ENCODE data around the gene TMC5. TPM values are rescaled to one million over a fixed set of nuclear protein-coding genes. Genes with fewer than 3 reads are reported as not detected.

TMC5 gene
- total RNA-seq, 1 donor from 2014 or later, result not detected

GRCh38 chr16:19486750-19487325 is 69.2 kb downstream of the TMC5 start:
- Mint-ChIP-seq H3K4me3 (no peak overlapping the region), H3K27me3 (peaks cover 2% of the 10 kb centered on the region), H3K36me3 (ENCODE audit: low read depth) (no peaks in the 10 kb centered on the region), H3K27ac (no peak overlapping the region), H3K9me3 (no peaks in the 10 kb centered on the region), H3K4me1 (no peaks in the 10 kb centered on the region)
- no peak for DNase-seq
- intact Hi-C loops (cut with micrococcal nuclease), result no loop called here

- H3K4me3 Mint-ChIP-seq, result no peak overlapping the region
- intact Hi-C loops (cut with micrococcal nuclease), result no loop called here
- H3K9me3 Mint-ChIP-seq, result no peaks in the 10 kb centered on the region
- no peak for DNase-seq
- no peaks in the 10 kb centered on the region for H3K36me3 Mint-ChIP-seq (ENCODE audit: low read depth)
- no peaks in the 10 kb centered on the region for H3K4me1 Mint-ChIP-seq
- peaks cover 2% of the 10 kb centered on the region for H3K27me3 Mint-ChIP-seq
- no peak overlapping the region for H3K27ac Mint-ChIP-seq
Observed at GRCh38 chr16:19488213-19488640, 70.5 kb downstream of the TMC5 start.

GRCh38 chr16:19490619-19491018 is 72.9 kb downstream of the TMC5 start:
- H3K36me3 Mint-ChIP-seq (ENCODE audit: low read depth), result no peaks in the 10 kb centered on the region
- H3K9me3 Mint-ChIP-seq, result no peaks in the 10 kb centered on the region
- peaks cover 11% of the 10 kb centered on the region for H3K4me1 Mint-ChIP-seq
- intact Hi-C loops (cut with micrococcal nuclease), result no loop called here
- peaks cover 2% of the 10 kb centered on the region for H3K27me3 Mint-ChIP-seq
- no peak for DNase-seq
- H3K4me3 Mint-ChIP-seq, result no peak overlapping the region
- no peak overlapping the region for H3K27ac Mint-ChIP-seq

GRCh38 chr16:19497176-19497575 is 79.5 kb downstream of the TMC5 start:
- DNase-seq, result no peak
- Mint-ChIP-seq H3K36me3 (ENCODE audit: low read depth) (peaks cover 21% of the 10 kb centered on the region), H3K27me3 (no peaks in the 10 kb centered on the region), H3K27ac (no peak overlapping the region), H3K9me3 (no peaks in the 10 kb centered on the region), H3K4me3 (no peak overlapping the region), H3K4me1 (peaks cover 11% of the 10 kb centered on the region)
- intact Hi-C loops (cut with micrococcal nuclease), result no loop called here

- H3K4me3 Mint-ChIP-seq, result no peak overlapping the region
Observed at GRCh38 chr16:19499006-19499405, 81.3 kb downstream of the TMC5 start.

GRCh38 chr16:19499481-19499880 is 81.8 kb downstream of the TMC5 start:
- intact Hi-C loops (cut with micrococcal nuclease), result no loop called here
- H3K9me3 Mint-ChIP-seq, result no peaks in the 10 kb centered on the region
- no peak overlapping the region for H3K4me3 Mint-ChIP-seq
- H3K27me3 Mint-ChIP-seq, result no peaks in the 10 kb centered on the region
- peaks cover 39% of the 10 kb centered on the region for H3K36me3 Mint-ChIP-seq (ENCODE audit: low read depth)
- DNase-seq, result no peak
- no peak overlapping the region for H3K27ac Mint-ChIP-seq
- H3K4me1 Mint-ChIP-seq, result no peaks in the 10 kb centered on the region

More at GRCh38 chr16:19499006-19499405, 81.3 kb downstream of the TMC5 start:
- DNase-seq, result no peak
- Mint-ChIP-seq H3K27me3 (no peaks in the 10 kb centered on the region), H3K36me3 (ENCODE audit: low read depth) (peaks cover 35% of the 10 kb centered on the region), H3K27ac (no peak overlapping the region), H3K4me1 (peaks cover 4% of the 10 kb centered on the region), H3K9me3 (no peaks in the 10 kb centered on the region)
- intact Hi-C loops (cut with micrococcal nuclease), result no loop called here

GRCh38 chr16:19502395-19503131 is 84.9 kb downstream of the TMC5 start:
- Mint-ChIP-seq H3K27me3 (no peaks in the 10 kb centered on the region), H3K27ac (no peak overlapping the region), H3K36me3 (ENCODE audit: low read depth) (peaks cover 51% of the 10 kb centered on the region), H3K9me3 (no peaks in the 10 kb centered on the region), H3K4me1 (no peaks in the 10 kb centered on the region), H3K4me3 (no peak overlapping the region)
- DNase-seq, result peak; percentile 89
- intact Hi-C loops (cut with micrococcal nuclease), result loop anchor here (1.0 to 2.0 kb wide), 2 partner anchors 113 to 416 kb away; no protein-coding TSS in a partner anchor

- no peaks in the 10 kb centered on the region for H3K9me3 Mint-ChIP-seq
- no peak for DNase-seq
- peaks cover 53% of the 10 kb centered on the region for H3K36me3 Mint-ChIP-seq (ENCODE audit: low read depth)
- H3K27ac Mint-ChIP-seq, result no peak overlapping the region
- no peaks in the 10 kb centered on the region for H3K27me3 Mint-ChIP-seq
- H3K4me1 Mint-ChIP-seq, result no peaks in the 10 kb centered on the region
- H3K4me3 Mint-ChIP-seq, result no peak overlapping the region
- intact Hi-C loops (cut with micrococcal nuclease), result loop anchor here (2.0 kb wide), 1 partner anchor 417 kb away; no protein-coding TSS in a partner anchor
Observed at GRCh38 chr16:19503461-19504075, 85.9 kb downstream of the TMC5 start.

- Mint-ChIP-seq H3K36me3 (ENCODE audit: low read depth) (peaks cover 46% of the 10 kb centered on the region), H3K27me3 (no peaks in the 10 kb centered on the region), H3K4me3 (no peak overlapping the region), H3K4me1 (no peaks in the 10 kb centered on the region), H3K9me3 (no peaks in the 10 kb centered on the region), H3K27ac (no peak overlapping the region)
- DNase-seq, result no peak
- intact Hi-C loops (cut with micrococcal nuclease), result no loop called here
Observed at GRCh38 chr16:19505600-19506303, 88.1 kb downstream of the TMC5 start.

GRCh38 chr16:19506965-19507364 is 89.3 kb downstream of the TMC5 start:
- Mint-ChIP-seq H3K9me3 (no peaks in the 10 kb centered on the region), H3K27ac (no peak overlapping the region), H3K4me3 (no peak overlapping the region), H3K36me3 (ENCODE audit: low read depth) (peaks cover 44% of the 10 kb centered on the region), H3K4me1 (no peaks in the 10 kb centered on the region), H3K27me3 (no peaks in the 10 kb centered on the region)
- no peak for DNase-seq
- intact Hi-C loops (cut with micrococcal nuclease), result no loop called here

GRCh38 chr16:19507867-19508266 is 90.2 kb downstream of the TMC5 start:
- intact Hi-C loops (cut with micrococcal nuclease), result no loop called here
- no peak for DNase-seq
- Mint-ChIP-seq H3K9me3 (no peaks in the 10 kb centered on the region), H3K27ac (no peak overlapping the region), H3K27me3 (no peaks in the 10 kb centered on the region), H3K4me3 (no peak overlapping the region), H3K36me3 (ENCODE audit: low read depth) (peaks cover 45% of the 10 kb centered on the region), H3K4me1 (peaks cover 4% of the 10 kb centered on the region)

GRCh38 chr16:19512297-19512696 is 94.6 kb downstream of the TMC5 start:
- H3K4me3 Mint-ChIP-seq, result no peak overlapping the region
- H3K4me1 Mint-ChIP-seq, result peaks cover 23% of the 10 kb centered on the region
- no peak overlapping the region for H3K27ac Mint-ChIP-seq
- H3K36me3 Mint-ChIP-seq (ENCODE audit: low read depth), result peaks cover 53% of the 10 kb centered on the region
- no peaks in the 10 kb centered on the region for H3K9me3 Mint-ChIP-seq
- intact Hi-C loops (cut with micrococcal nuclease), result no loop called here
- no peak for DNase-seq
- H3K27me3 Mint-ChIP-seq, result no peaks in the 10 kb centered on the region

- Mint-ChIP-seq H3K9me3 (no peaks in the 10 kb centered on the region), H3K36me3 (ENCODE audit: low read depth) (peaks cover 53% of the 10 kb centered on the region), H3K4me3 (no peak overlapping the region), H3K4me1 (peaks cover 31% of the 10 kb centered on the region), H3K27me3 (no peaks in the 10 kb centered on the region), H3K27ac (no peak overlapping the region)
- no peak for DNase-seq
- intact Hi-C loops (cut with micrococcal nuclease), result no loop called here
Observed at GRCh38 chr16:19513377-19514053, 95.8 kb downstream of the TMC5 start.

Measured in activated CD4-positive, alpha-beta T cell treated with anti-CD3 and anti-CD28 coated beads, Interleukin-2, amount 10 ng/mL, durations not matched to agents 24 days and 14 days (primary cell).